ENCODE measurements around the gene CHRM1.

The CHRM1 gene, protein sequence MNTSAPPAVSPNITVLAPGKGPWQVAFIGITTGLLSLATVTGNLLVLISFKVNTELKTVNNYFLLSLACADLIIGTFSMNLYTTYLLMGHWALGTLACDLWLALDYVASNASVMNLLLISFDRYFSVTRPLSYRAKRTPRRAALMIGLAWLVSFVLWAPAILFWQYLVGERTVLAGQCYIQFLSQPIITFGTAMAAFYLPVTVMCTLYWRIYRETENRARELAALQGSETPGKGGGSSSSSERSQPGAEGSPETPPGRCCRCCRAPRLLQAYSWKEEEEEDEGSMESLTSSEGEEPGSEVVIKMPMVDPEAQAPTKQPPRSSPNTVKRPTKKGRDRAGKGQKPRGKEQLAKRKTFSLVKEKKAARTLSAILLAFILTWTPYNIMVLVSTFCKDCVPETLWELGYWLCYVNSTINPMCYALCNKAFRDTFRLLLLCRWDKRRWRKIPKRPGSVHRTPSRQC

DNA sequence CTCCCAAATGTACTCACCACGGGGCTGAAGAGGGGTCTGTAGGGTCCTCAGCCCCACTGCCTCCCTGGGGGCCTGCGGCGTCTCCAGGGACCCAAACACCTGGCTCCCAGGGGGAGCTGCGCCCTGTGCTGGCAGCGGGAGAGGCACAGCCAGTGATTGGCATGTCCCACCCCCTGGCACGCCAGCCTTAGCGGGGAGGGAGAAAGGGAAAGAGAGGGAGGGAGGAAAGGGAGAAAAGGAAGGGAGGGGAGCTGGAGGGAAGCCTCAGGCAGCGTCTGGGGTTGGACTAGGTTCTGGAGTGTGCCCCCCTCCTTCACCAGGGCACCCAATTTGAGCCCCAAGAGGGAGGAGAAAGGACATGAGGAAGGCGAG lies at the start of gene CHRM1:
Gene CHRM1 (minus strand): TSS at position 163 of the 372 bp plus-strand sequence. CDS start 10,263 bp downstream, outside the sequence.
- peaks cover 33 to 52% (median 41%) of the 10 kb centered on the region in 5 donors for H3K27me3 ChIP-seq (ENCODE audit: control insufficient read depth in 5 of 5, insufficient read depth in 4 of 5, low read length in 5 of 5)
- H3K4me3 ChIP-seq (ENCODE audit: low read depth in 1 of 5, low read length in 5 of 5): no peak within 1 kb of the TSS
- H3K36me3 ChIP-seq (ENCODE audit: control insufficient read depth in 5 of 5, insufficient read depth in 5 of 5, low read length in 5 of 5): no peaks in the 10 kb centered on the region
- H3K9ac ChIP-seq (ENCODE audit: low read length in 5 of 5): no peak within 1 kb of the TSS
- no peaks in the 10 kb centered on the region for H3K9me3 ChIP-seq (ENCODE audit: control insufficient read depth in 5 of 5, low read length in 5 of 5)
- H3K27ac ChIP-seq (ENCODE audit: low read depth, low read length): no peak within 1 kb of the TSS
- H3K4me1 ChIP-seq (ENCODE audit: control insufficient read depth in 5 of 5, insufficient read depth in 5 of 5, low read length in 5 of 5): peaks cover 1 to 23% (median 18%) of the 10 kb centered on the region in 5 donors

DNA sequence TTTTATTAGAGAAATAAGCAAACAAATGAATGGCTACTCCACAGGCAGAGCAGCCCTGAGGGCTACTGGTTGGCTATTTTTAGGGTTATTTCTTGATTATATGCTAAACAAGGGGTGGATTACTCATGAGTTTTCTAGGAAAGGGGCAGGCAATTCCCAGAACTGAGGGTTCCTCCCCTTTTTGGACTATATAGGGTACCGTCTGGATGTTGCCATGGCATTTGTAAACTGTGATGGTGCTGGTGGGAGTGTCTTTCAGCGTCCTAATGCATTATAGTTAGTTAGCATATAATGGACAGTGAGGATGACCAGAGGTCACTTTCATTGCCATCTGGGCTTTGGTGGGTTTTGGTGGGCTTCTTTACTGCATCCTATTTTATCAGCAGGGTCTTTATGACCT lies 44.4 kb upstream of the CHRM1 start:
- H3K4me1 ChIP-seq (ENCODE audit: control insufficient read depth in 5 of 5, insufficient read depth in 5 of 5, low read length in 5 of 5): no peaks in the 10 kb centered on the region
- no peaks in the 10 kb centered on the region for H3K9me3 ChIP-seq (ENCODE audit: control insufficient read depth in 5 of 5, low read length in 5 of 5)
- H3K9ac ChIP-seq (ENCODE audit: low read length in 5 of 5): no peak overlapping the region
- H3K27ac ChIP-seq (ENCODE audit: low read depth, low read length): no peak overlapping the region
- no peak overlapping the region for H3K4me3 ChIP-seq (ENCODE audit: low read depth in 1 of 5, low read length in 5 of 5)
- peaks cover 0 to 3% (median 0%) of the 10 kb centered on the region in 5 donors for H3K27me3 ChIP-seq (ENCODE audit: control insufficient read depth in 5 of 5, insufficient read depth in 4 of 5, low read length in 5 of 5)
- H3K36me3 ChIP-seq (ENCODE audit: control insufficient read depth in 5 of 5, insufficient read depth in 5 of 5, low read length in 5 of 5): no peaks in the 10 kb centered on the region

DNA sequence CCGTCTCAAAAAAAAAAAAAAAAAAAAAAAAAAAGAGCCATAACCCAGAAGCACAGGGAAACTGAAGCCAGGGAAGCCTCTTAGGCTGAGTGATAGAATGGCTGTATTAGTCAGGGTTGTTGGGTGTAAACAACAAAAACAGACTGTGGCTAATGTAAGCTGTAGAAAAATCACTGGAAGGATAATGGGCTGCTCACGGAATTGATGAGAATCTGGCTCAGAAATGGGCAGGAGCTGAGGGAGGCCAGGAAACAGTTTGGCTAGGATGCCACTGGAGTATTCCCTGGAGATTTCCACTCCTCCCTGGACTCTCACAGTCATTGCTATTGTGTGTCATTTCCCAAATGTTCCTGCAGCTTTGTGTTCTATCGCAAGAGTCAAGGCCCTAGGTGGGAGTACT lies 41.2 kb upstream of the CHRM1 start:
- Histone ChIP-seq H3K27me3 (ENCODE audit: control insufficient read depth in 5 of 5, insufficient read depth in 4 of 5, low read length in 5 of 5) (peaks cover 0 to 3% (median 0%) of the 10 kb centered on the region in 5 donors), H3K27ac (ENCODE audit: low read depth, low read length) (no peak overlapping the region), H3K9me3 (ENCODE audit: control insufficient read depth in 5 of 5, low read length in 5 of 5) (no peaks in the 10 kb centered on the region), H3K4me1 (ENCODE audit: control insufficient read depth in 5 of 5, insufficient read depth in 5 of 5, low read length in 5 of 5) (peaks cover 2 to 10% (median 9%) of the 10 kb centered on the region in 5 donors), H3K4me3 (ENCODE audit: low read depth in 1 of 5, low read length in 5 of 5) (no peak overlapping the region), H3K36me3 (ENCODE audit: control insufficient read depth in 5 of 5, insufficient read depth in 5 of 5, low read length in 5 of 5) (no peaks in the 10 kb centered on the region), H3K9ac (ENCODE audit: low read length in 5 of 5) (no peak overlapping the region)

DNA sequence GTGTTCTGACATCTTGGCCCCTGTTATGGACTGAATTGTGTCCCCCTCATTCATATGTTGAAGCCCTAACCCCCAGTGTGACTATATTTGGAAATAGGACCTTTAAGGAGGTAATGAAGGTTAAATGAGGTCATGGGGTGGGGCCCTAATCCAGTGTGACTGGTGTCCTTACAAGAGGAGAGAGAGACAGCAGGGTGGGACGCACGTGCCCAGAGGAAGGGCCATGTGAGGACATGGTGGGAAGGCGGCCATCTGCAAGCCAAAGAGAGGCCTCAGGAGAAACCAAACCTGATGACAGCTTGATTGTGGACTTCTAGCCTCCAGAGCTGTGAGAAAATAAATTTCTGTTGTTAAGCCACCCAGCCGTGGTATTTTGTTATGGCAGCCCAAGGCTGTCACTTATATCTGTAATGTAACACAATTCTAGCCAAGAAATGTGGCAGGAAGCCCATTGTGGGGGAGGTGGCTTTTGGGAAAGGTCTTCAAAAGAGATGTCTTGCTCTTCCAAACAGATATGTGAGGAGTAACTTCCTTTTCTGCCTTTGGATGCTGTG lies 39.9 kb upstream of the CHRM1 start:
- Histone ChIP-seq H3K27me3 (ENCODE audit: control insufficient read depth in 5 of 5, insufficient read depth in 4 of 5, low read length in 5 of 5) (peaks cover 0 to 5% (median 0%) of the 10 kb centered on the region in 5 donors), H3K9me3 (ENCODE audit: control insufficient read depth in 5 of 5, low read length in 5 of 5) (no peaks in the 10 kb centered on the region), H3K4me1 (ENCODE audit: control insufficient read depth in 5 of 5, insufficient read depth in 5 of 5, low read length in 5 of 5) (peaks cover 2 to 10% (median 9%) of the 10 kb centered on the region in 5 donors), H3K27ac (ENCODE audit: low read depth, low read length) (no peak overlapping the region), H3K9ac (ENCODE audit: low read length in 5 of 5) (no peak overlapping the region), H3K36me3 (ENCODE audit: control insufficient read depth in 5 of 5, insufficient read depth in 5 of 5, low read length in 5 of 5) (no peaks in the 10 kb centered on the region), H3K4me3 (ENCODE audit: low read depth in 1 of 5, low read length in 5 of 5) (no peak overlapping the region)

DNA sequence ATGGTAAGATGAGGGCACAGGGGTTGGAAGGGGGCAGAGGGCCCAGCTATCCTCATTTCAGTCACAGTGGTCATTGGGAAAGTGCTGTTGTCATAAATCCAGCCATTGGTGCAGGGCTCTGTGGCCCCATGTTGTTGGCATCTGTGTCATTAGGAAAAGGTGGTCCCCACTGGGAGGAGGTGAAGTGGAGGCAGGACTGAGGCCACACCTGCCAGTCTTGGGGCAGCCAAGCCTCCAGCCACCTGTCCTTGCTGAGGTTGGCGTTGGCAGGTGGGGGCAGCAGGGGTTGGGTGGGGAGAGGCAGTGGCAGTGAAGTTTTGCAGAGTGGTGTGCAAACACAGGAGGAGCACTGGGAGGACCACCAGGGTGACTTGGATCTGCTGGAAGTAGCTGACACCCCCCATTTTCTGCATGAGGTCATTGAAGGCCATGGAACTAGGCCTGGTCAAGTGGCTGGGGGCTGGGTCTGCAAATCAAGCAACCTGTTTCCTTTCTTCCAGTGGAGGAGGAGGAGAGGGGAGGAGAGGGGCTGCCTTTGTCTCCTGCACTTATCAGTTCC lies 38.3 kb upstream of the CHRM1 start:
- Histone ChIP-seq H3K27me3 (ENCODE audit: control insufficient read depth in 5 of 5, insufficient read depth in 4 of 5, low read length in 5 of 5) (peaks cover 0 to 4% (median 0%) of the 10 kb centered on the region in 5 donors), H3K4me1 (ENCODE audit: control insufficient read depth in 5 of 5, insufficient read depth in 5 of 5, low read length in 5 of 5) (peaks cover 2 to 10% (median 9%) of the 10 kb centered on the region in 5 donors), H3K27ac (ENCODE audit: low read depth, low read length) (no peak overlapping the region), H3K36me3 (ENCODE audit: control insufficient read depth in 5 of 5, insufficient read depth in 5 of 5, low read length in 5 of 5) (no peaks in the 10 kb centered on the region), H3K9me3 (ENCODE audit: control insufficient read depth in 5 of 5, low read length in 5 of 5) (no peaks in the 10 kb centered on the region), H3K4me3 (ENCODE audit: low read depth in 1 of 5, low read length in 5 of 5) (no peak overlapping the region), H3K9ac (ENCODE audit: low read length in 5 of 5) (no peak overlapping the region)

DNA sequence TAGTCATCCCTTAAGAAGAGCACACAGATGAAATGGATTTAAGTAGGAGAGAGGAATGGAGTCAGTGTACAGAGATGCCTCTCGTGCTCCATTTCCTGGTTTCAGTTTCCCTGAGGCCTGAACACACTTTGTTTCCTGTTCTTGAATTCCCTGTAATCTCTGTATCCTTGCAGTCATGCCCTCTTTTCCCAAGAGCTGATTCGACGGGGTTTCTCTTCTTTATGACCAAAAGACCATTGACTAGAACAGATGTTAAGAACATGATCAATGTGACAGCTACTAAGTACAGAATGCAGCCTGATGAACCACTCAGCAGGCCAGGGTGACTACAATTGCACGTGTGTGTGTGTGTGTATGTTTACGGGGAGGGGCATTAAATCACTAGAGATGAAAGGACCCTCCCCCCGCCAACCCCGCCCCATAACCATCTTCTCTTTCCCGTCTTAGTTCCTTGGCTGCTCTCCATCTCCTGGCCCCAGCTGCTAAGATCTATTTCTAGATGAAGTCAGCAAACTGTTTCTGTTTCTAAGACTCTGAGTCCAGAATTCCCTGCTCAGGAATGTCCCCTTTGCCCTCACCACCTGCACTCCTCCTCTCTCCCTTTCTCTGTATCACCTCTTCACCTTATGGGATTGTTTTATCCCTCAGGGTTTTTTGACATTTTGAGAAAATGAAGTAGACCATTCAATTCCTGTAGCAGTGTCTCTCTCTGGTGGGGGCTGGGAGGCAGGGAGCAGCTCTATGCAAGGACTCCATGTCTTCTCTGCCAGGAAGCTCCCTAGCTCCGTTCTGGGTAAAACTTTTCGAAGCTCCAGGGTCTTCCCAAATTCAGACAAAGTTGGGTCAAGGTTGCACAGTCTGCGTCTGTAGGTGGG lies 37.6 kb upstream of the CHRM1 start:
- Histone ChIP-seq H3K4me1 (ENCODE audit: control insufficient read depth in 5 of 5, insufficient read depth in 5 of 5, low read length in 5 of 5) (peaks cover 2 to 10% (median 9%) of the 10 kb centered on the region in 5 donors), H3K27me3 (ENCODE audit: control insufficient read depth in 5 of 5, insufficient read depth in 4 of 5, low read length in 5 of 5) (peaks cover 0 to 4% (median 0%) of the 10 kb centered on the region in 5 donors), H3K27ac (ENCODE audit: low read depth, low read length) (no peak overlapping the region), H3K9ac (ENCODE audit: low read length in 5 of 5) (no peak overlapping the region), H3K4me3 (ENCODE audit: low read depth in 1 of 5, low read length in 5 of 5) (no peak overlapping the region), H3K36me3 (ENCODE audit: control insufficient read depth in 5 of 5, insufficient read depth in 5 of 5, low read length in 5 of 5) (no peaks in the 10 kb centered on the region), H3K9me3 (ENCODE audit: control insufficient read depth in 5 of 5, low read length in 5 of 5) (no peaks in the 10 kb centered on the region)

DNA sequence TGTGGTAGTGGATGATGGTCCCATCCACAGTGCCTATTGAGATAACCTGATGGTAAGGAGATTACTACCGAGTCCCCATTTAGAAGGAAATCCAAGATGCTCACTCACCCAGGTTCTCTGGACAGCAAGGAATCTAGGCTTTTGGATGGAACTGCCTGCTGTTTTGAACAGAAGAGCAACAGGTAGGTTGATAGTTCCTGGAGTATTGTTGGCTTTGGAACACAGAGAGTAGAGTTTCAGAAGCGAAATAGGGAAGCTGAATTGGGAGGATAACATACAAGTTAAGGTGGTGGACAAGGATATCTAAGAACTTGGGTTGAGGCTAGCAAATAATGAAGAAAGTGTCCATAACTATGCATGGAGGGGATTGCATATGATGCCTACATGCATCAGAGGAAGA lies 36.0 kb upstream of the CHRM1 start:
- Histone ChIP-seq H3K9me3 (ENCODE audit: control insufficient read depth in 5 of 5, low read length in 5 of 5) (no peaks in the 10 kb centered on the region), H3K27me3 (ENCODE audit: control insufficient read depth in 5 of 5, insufficient read depth in 4 of 5, low read length in 5 of 5) (peaks cover 0 to 4% (median 0%) of the 10 kb centered on the region in 5 donors), H3K4me1 (ENCODE audit: control insufficient read depth in 5 of 5, insufficient read depth in 5 of 5, low read length in 5 of 5) (peaks cover 2 to 10% (median 9%) of the 10 kb centered on the region in 5 donors), H3K9ac (ENCODE audit: low read length in 5 of 5) (no peak overlapping the region), H3K36me3 (ENCODE audit: control insufficient read depth in 5 of 5, insufficient read depth in 5 of 5, low read length in 5 of 5) (no peaks in the 10 kb centered on the region), H3K27ac (ENCODE audit: low read depth, low read length) (no peak overlapping the region), H3K4me3 (ENCODE audit: low read depth in 1 of 5, low read length in 5 of 5) (no peak overlapping the region)

DNA sequence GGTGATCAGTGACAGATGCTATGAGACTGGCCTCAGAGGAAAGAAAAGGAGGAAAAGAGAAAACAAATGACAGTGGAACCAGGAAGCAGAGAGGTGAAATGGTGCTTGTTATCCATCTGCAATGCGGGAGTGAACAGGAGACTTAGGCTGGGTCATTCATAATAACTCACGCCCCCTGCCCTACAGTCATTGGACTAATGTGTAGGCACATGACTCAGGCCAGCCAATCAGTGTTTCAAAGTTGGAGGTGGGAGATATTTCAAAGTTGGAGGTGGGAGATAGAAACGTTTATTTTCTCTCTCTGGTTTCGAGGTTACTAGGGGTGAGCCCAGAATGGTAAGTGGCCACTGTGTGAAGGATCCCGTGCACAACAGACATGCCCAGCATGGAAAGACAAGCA lies 33.3 kb upstream of the CHRM1 start:
- H3K36me3 ChIP-seq (ENCODE audit: control insufficient read depth in 5 of 5, insufficient read depth in 5 of 5, low read length in 5 of 5): no peaks in the 10 kb centered on the region
- H3K4me3 ChIP-seq (ENCODE audit: low read depth in 1 of 5, low read length in 5 of 5): no peak overlapping the region
- no peak overlapping the region for H3K9ac ChIP-seq (ENCODE audit: low read length in 5 of 5)
- H3K27me3 ChIP-seq (ENCODE audit: control insufficient read depth in 5 of 5, insufficient read depth in 4 of 5, low read length in 5 of 5): peaks cover 0 to 4% (median 0%) of the 10 kb centered on the region in 5 donors
- no peaks in the 10 kb centered on the region for H3K9me3 ChIP-seq (ENCODE audit: control insufficient read depth in 5 of 5, low read length in 5 of 5)
- peaks cover 2 to 10% (median 9%) of the 10 kb centered on the region in 5 donors for H3K4me1 ChIP-seq (ENCODE audit: control insufficient read depth in 5 of 5, insufficient read depth in 5 of 5, low read length in 5 of 5)
- H3K27ac ChIP-seq (ENCODE audit: low read depth, low read length): no peak overlapping the region

DNA sequence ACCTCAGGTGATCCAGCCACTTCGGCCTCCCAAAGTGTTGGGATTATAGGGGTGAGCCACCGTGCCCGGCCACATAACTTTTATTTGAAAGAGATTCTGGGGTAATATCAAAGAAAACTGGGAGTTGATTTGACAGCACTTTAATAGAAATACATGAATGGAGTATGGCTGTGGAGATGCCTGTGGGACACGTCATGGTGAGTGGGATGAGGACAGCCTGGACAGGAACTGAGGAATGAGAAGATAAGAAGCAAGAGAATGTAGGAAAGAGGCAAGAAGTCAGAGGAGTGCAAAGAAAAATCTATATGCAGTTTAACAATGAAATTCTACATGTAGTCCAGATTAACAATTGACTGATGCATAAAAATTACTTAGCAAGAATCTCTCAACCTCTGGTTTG lies 32.6 kb upstream of the CHRM1 start:
- no peak overlapping the region for H3K9ac ChIP-seq (ENCODE audit: low read length in 5 of 5)
- no peak overlapping the region for H3K27ac ChIP-seq (ENCODE audit: low read depth, low read length)
- H3K27me3 ChIP-seq (ENCODE audit: control insufficient read depth in 5 of 5, insufficient read depth in 4 of 5, low read length in 5 of 5): peaks cover 0 to 4% (median 0%) of the 10 kb centered on the region in 5 donors
- no peak overlapping the region for H3K4me3 ChIP-seq (ENCODE audit: low read depth in 1 of 5, low read length in 5 of 5)
- H3K36me3 ChIP-seq (ENCODE audit: control insufficient read depth in 5 of 5, insufficient read depth in 5 of 5, low read length in 5 of 5): no peaks in the 10 kb centered on the region
- H3K9me3 ChIP-seq (ENCODE audit: control insufficient read depth in 5 of 5, low read length in 5 of 5): no peaks in the 10 kb centered on the region
- H3K4me1 ChIP-seq (ENCODE audit: control insufficient read depth in 5 of 5, insufficient read depth in 5 of 5, low read length in 5 of 5): peaks cover 0 to 4% (median 3%) of the 10 kb centered on the region in 5 donors

Measured in subcutaneous abdominal adipose tissue (tissue), 5 donors.